Thyroid gland (tissue), 4 donors: ENCODE measurements around the gene ADARB2. TPM values are rescaled to one million over a fixed set of nuclear protein-coding genes. Genes with fewer than 3 reads are reported as not detected.

ENCODE experiments used
- DNase-seq, 2 donors: peaks; one replicate each; pipeline ENCODE4 v3.0.0-alpha.2; 2019
- H3K27ac ChIP-seq, 3 donors: fragments of 200-600 bp; sonication (generic); 1 replicate in 2 of 3; 2 replicates in 1 of 3; pipeline ENCODE4 v1.5.1; 2016 to 2019; ENCODE audit warnings: mild to moderate bottlenecking in 1 of 3, moderate library complexity in 1 of 3
- H3K27me3 ChIP-seq: fragments of 200-600 bp; sonication (generic); one replicate; pipeline ENCODE4 v1.5.1; 2019
- H3K36me3 ChIP-seq, 2 donors: fragments of 200-600 bp; sonication (generic); one replicate each; pipeline ENCODE4 v1.5.1; 2016 to 2019
- H3K4me1 ChIP-seq, 2 donors: fragments of 200-600 bp; sonication (generic); one replicate each; pipeline ENCODE4 v1.5.1; 2017 to 2019
- H3K4me3 ChIP-seq, 3 donors: fragments of 200-600 bp; sonication (generic); replicated peaks in 1 of 3; 1 replicate in 2 of 3; 2 replicates in 1 of 3; pipeline ENCODE4 v1.5.1; 2016; ENCODE audit warnings: mild to moderate bottlenecking in 1 of 3
- H3K9me3 ChIP-seq: fragments of 200-600 bp; sonication (generic); one replicate; pipeline ENCODE4 v1.5.1; 2017
- POLR2A ChIP-seq, 2 donors: fragments of 450-650 bp; IDR thresholded peaks; one replicate each; pipeline ENCODE4 v1.6.1; 2017; ENCODE audit warnings: antibody characterized with exemption in 2 of 2, mild to moderate bottlenecking in 2 of 2, moderate library complexity in 1 of 2
- WGBS, 2 donors: methylation state at CpG; one replicate each; pipeline ENCODE4 v1.1.5; 2017; 5-methylcytosine and 5-hydroxymethylcytosine counted together
- intact Hi-C: fragments of 100-400 bp; cut with DNase I; formaldehyde crosslinking; loops from one replicate; pipeline ENCODE4 v1.15.1; 2023
- total RNA-seq, 4 donors: library from RNA; depleted of rRNA; stranded (reverse); fragments of >200 nt; gene quantifications; one replicate each; pipeline ENCODE4 v1.2.3, GENCODE V29; 2016
- TF ChIP-seq, protein P1 (sequence below), 6 experiments: fragments of 200-600 bp in 3 of 6; fragments of 450-650 bp in 3 of 6; sonication (generic) in 3 of 6; IDR thresholded peaks; one replicate each; pipeline ENCODE4 v1.5.1; 2016 to 2019; ENCODE audit warnings: antibody characterized with exemption in 6 of 6, mild to moderate bottlenecking in 2 of 6, inconsistent platforms in 1 of 6, moderate library complexity in 1 of 6

Gene ADARB2
- total RNA-seq, 4 donors from 2014 or later: 0.08 to 0.15 TPM; not detected in 2

- Histone ChIP-seq H3K4me3 (no peak overlapping the region), H3K27ac (no peak overlapping the region), H3K9me3 (no peaks in the 10 kb centered on the region), H3K36me3 (no peaks in the 10 kb centered on the region), H3K4me1 (no peaks in the 10 kb centered on the region), H3K27me3 (no peaks in the 10 kb centered on the region)
- intact Hi-C loops: no loop called here
- 83 to 89% methylated on average over 13 of the region's 13 CpGs for WGBS, 2 donors
- DNase-seq: no peak
- TF ChIP-seq, protein P1, sequence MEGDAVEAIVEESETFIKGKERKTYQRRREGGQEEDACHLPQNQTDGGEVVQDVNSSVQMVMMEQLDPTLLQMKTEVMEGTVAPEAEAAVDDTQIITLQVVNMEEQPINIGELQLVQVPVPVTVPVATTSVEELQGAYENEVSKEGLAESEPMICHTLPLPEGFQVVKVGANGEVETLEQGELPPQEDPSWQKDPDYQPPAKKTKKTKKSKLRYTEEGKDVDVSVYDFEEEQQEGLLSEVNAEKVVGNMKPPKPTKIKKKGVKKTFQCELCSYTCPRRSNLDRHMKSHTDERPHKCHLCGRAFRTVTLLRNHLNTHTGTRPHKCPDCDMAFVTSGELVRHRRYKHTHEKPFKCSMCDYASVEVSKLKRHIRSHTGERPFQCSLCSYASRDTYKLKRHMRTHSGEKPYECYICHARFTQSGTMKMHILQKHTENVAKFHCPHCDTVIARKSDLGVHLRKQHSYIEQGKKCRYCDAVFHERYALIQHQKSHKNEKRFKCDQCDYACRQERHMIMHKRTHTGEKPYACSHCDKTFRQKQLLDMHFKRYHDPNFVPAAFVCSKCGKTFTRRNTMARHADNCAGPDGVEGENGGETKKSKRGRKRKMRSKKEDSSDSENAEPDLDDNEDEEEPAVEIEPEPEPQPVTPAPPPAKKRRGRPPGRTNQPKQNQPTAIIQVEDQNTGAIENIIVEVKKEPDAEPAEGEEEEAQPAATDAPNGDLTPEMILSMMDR (IDR thresholded peaks at IDR 0.05): no peak
- TF ChIP-seq POLR2A (IDR thresholded peaks at IDR 0.05): no peak
Measured at GRCh38 chr10:1633783-1634182, 103.5 kb downstream of the ADARB2 start.

GRCh38 chr10:1632596-1632995 is 104.7 kb downstream of the ADARB2 start:
- DNase-seq: no peak
- WGBS, 2 donors: 94% methylated on average over 3 of the region's 3 CpGs; no CpG with 5 or more reads in 1 of the 2 donors
- no peak overlapping the region for H3K27ac ChIP-seq
- H3K36me3 ChIP-seq: no peaks in the 10 kb centered on the region
- TF ChIP-seq, protein P1 (IDR thresholded peaks at IDR 0.05): no peak
- no peak for TF ChIP-seq POLR2A (IDR thresholded peaks at IDR 0.05)
- intact Hi-C loops: no loop called here
- no peaks in the 10 kb centered on the region for H3K4me1 ChIP-seq
- no peak overlapping the region for H3K4me3 ChIP-seq
- H3K9me3 ChIP-seq: no peaks in the 10 kb centered on the region
- H3K27me3 ChIP-seq: no peaks in the 10 kb centered on the region

- Histone ChIP-seq H3K9me3 (no peaks in the 10 kb centered on the region), H3K4me1 (no peaks in the 10 kb centered on the region), H3K27ac (no peak overlapping the region), H3K4me3 (no peak overlapping the region), H3K27me3 (no peaks in the 10 kb centered on the region), H3K36me3 (no peaks in the 10 kb centered on the region)
- no peak for TF ChIP-seq POLR2A (IDR thresholded peaks at IDR 0.05)
- TF ChIP-seq, protein P1 (IDR thresholded peaks at IDR 0.05): no peak
- WGBS, 2 donors: 94% methylated on average over 3 of the region's 3 CpGs
- no peak for DNase-seq
- intact Hi-C loops: no loop called here
Measured at GRCh38 chr10:1632141-1632540, 105.2 kb downstream of the ADARB2 start.

DNA sequence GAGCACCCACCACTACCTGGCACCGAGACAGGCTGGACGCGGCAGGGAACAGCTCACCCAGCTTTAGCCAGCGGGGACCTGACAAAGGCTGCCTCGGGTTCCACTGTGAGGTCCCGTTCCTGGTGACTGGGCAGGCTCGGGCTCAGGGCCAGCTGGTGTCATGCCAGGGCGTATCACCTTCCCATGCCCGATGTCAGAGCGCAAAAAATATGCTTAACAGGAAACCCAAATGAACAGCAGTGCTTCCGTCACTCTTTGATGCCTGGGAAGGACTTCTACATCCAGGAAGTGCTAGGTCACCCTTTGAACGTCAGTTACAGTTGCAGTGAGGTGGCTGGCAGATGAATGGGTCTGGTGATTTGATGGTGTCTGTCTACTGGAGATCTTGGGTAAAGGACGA is 106.0 kb downstream of the ADARB2 start:
- Histone ChIP-seq H3K9me3 (no peaks in the 10 kb centered on the region), H3K4me1 (no peaks in the 10 kb centered on the region), H3K36me3 (no peaks in the 10 kb centered on the region), H3K27ac (no peak overlapping the region), H3K27me3 (no peaks in the 10 kb centered on the region), H3K4me3 (no peak overlapping the region)
- 75 to 78% methylated on average over 13 of the region's 13 CpGs for WGBS, 2 donors
- no peak for DNase-seq
- intact Hi-C loops: no loop called here
- no peak for TF ChIP-seq POLR2A (IDR thresholded peaks at IDR 0.05)
- TF ChIP-seq, protein P1 (IDR thresholded peaks at IDR 0.05): no peak

DNA sequence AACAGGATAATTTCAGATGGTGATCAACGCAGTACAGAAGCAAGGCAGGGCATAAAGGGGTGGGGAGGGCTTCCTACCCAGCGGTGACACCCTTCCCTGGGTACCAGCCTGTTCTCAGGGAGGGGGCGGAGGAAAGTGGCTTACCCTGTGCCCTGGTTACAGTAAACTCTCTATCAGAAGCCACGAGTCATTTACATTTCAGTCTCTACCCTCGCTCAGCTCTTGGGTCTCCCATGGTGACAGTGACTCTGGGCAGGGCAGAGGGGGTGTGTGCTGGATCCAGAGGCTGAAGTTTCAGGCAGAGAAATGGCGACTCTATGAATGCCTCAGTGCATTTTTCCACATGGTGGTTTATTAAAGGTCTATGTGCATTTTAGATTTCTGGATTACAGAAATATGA is 107.0 kb downstream of the ADARB2 start:
- 85 to 91% methylated on average over 6 of the region's 6 CpGs for WGBS, 2 donors
- Histone ChIP-seq H3K27ac (no peak overlapping the region), H3K4me1 (no peaks in the 10 kb centered on the region), H3K27me3 (no peaks in the 10 kb centered on the region), H3K9me3 (no peaks in the 10 kb centered on the region), H3K36me3 (no peaks in the 10 kb centered on the region), H3K4me3 (no peak overlapping the region)
- TF ChIP-seq, protein P1 (IDR thresholded peaks at IDR 0.05): no peak
- no peak for TF ChIP-seq POLR2A (IDR thresholded peaks at IDR 0.05)
- intact Hi-C loops: no loop called here
- no peak for DNase-seq
